ENCODE results near the gene LRP1B.

LRP1B gene

DNA sequence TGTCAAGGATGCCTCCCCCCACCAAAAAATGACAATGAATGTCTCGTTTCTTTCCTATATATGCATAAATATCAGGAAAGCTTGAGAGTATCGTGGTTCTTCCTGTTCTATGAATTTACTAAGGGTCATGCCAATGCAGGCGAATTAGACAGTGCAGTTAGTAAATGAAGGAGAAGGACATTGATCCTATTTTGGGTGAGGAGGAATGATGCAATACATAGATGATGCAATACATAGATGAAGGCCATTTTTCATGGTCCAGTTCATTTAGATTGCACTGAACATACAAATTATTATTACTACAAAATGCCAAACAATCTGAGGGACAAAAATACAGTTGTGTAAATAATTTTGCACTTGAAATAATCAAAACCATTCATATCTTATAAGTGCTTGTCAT is 1265.0 kb downstream of the LRP1B start:
- no peak for DNase-seq

DNA sequence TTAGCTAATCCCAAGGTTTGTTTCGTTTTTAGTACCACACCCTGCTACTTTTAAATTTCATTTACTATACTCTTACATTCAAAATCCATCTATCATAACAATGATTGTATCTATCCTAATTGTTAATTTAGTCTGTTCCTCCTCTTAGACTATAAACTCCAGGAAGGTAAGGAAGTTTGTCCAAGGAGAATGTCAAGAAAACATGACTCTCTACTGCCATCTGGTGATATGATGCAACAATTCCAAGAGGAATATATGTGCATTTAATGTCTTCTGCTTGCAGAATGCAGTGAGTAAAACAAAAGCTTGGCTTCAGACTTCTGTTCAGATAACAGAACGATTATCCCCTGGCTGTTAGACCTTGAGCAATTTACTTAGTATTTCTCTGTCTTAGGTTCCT is 1267.1 kb downstream of the LRP1B start:
- no peak for DNase-seq

DNA sequence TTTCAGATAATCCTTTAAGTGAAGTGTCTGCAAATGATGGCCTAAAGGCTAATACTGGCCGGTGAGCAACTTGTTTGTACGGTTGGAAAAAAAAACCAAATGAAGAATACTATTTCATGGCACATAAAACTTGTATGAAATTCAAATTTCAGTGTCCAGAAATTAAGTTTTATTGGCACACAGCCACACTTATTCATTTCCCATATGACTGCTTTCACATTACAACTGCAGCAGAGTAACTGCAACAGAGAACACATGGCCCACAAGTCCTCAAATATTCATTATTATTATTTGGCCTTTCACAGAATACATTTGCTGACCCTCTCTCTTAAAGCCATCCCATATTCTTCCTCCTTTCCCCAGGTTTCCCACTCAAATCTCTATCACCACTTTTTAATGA is 1268.6 kb downstream of the LRP1B start:
- no peak for DNase-seq

DNA sequence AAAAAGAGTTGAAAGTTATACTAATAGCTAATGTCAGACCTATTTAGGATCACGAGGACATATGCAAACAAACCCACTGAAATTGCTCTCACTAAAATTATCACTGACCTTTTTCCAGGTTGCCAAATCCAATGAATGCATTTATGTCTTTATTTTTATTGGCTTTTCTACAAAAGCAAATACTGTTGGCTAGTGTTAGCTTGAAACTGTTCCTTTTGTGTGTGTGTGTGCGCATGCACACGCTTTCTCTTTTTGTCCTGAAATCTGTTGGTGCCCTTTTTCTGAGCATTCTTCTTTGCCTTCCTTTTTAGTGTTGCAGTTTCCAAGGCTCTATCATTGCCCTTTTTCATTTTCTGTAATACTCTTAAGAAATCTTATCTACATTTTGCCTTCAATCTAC is 1269.2 kb downstream of the LRP1B start:
- DNase-seq = no peak

DNA sequence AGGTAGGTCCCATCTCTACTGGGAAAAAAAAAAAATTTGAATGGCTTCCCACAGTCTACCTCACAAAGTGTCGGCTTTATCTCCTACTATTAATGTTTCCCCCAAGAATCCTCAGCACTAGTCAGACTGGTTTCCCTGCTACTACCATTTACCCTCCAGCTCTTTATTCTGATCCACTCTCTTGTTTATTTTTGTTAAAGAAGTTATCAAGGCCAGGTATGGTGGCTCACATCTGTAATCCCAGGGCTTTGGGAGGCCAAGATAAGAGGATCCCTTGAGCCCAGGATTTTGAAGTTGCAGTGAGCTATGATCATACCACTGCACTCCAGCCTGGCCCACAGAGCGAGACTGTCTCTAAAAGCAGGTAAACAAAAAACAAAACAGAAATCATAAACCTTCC is 1275.3 kb downstream of the LRP1B start:
- DNase-seq = no peak

DNA sequence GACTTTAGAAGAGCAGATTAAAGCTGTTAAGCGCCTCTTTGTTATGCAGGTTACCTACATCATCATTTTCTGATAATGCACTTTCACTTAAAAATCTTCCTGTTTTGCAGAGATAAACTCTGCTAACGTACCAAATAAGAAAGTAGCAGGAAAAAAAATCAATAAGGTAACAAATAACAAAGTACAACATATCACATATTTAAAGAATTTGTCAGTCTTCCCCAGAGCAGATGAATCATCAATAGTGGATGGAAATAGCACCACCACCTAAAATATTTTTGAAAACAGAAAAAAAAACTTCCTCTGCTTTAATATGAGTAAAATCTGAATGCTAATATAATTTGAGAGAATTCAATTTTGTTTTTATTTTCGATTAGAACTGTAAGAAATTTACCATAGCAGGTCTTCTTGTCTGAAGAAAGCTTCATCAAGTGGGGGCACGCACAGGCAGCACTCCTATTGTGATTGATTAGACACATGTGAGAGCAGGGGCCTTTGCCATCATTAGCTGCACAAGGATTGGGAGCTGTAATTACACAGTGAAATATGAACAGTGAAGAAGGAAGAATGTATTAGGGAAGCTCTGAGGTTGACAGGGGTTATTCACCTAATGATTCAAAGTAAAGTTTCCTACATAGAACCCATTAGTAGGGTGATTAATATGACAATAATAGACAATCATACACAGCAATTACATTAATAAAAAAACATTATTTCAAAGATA is 1279.4 kb downstream of the LRP1B start:
- no peak for DNase-seq

DNA sequence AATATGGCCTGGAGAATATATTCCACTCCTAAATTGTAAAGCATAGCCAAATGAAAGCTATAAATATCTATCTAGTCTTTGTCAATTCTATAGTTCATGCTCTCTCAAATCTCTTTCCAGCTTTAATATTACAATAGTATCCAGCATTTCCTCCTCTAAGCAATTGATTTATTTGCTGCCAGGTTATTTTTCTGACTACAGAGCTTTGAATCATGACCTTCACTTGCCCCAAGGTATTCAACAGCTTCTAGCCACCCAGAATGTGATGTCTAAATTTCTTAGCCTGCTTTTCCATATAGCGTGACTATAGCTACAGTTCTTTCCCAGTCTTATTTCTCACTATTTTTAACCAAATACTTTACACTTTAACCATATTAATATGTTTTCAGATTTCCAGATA is 1287.6 kb downstream of the LRP1B start:
- no peak for DNase-seq

DNA sequence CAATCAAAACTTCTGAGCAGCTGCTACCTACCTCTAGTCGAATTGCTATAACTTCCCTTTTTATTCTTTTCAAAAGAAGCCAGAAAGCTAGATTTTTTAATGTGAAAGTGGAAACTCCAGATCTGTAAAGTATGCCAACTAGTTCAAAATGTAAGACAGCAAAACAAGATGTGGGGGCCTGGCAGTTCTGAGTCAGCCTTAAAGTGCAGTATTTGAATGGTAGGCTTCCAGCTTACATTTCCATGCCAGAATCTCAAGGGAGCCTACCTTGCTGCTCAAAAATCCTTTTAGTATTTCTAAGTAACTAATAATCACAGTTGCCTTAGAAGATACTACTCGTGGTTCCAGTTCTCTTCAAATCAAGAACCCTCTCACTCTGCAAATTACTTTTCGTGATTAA is 1288.7 kb downstream of the LRP1B start:
- DNase-seq = no peak

DNA sequence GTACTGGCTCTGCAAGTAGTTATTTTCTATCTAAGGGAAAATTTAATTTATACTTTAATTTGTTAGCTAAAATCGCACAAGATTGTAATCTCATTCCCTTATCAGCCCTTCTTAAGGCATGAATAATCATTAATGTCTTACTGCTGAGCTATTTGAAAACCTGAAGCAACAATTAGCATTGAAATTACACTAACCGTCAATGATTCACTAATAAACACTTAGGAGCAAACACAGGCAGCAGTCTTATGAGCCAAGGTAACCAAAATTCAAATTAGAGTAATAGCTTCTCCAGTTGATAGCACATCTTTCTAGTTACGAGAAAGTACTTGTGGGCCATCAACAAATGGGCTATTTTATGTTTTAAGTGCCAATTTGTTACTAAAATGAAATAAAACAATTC is 1289.7 kb downstream of the LRP1B start:
- DNase-seq = no peak

DNA sequence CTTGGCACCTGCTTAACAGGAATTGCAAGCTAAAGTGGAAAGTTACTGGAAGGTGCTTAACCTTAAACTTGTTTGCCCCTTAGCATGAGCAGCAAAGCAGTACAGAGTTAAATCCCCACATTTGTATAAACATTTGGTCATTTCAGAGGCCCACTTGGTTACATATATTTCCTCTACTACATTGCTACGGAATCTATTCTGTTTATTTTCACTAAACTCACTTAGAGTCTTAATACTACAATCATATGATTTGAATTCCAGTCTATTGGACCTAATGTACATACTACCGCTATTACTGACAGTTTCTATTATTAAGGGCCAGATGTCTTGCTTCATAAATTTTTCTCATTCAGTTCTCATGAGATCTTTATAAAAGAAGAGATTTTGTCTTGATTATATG is 1294.0 kb downstream of the LRP1B start:
- no peak for DNase-seq

DNA sequence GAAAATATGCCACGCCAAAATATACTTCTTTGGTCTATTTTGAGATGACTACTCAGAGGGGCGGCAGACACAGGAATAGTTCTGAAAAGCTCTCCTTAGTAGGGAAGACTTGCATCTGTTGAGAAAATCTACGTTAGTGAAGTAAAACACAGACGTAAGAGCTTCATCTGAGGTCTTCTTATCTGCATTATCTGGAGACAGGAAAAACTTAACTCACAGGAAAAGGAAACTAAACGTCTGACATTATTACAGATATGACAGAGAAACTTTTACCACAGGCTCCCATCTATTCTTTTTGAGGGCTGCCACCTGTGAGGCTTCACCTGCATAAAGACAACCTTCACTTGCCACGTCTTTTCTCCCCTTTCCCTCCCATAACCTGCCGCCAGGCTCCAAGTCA is 1295.7 kb downstream of the LRP1B start:
- DNase-seq = no peak

DNA sequence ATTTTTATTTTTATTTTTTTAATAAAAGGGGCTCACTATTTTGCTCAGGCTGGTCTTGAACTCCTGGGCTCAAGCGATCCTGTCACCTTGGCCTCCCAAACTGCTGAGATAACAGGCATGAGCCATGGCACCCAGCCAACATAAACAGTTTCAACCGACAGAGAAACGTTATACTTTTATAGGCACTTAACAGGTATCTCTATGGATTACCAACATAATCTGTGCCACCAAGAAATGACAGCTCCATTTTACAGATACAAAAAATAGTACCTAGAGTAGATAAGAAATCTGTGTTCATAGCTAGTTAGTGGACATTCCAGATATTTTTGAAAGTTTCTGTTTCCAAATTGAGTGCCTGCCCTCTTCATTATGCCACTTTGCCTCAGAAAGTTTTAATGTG is 1316.7 kb downstream of the LRP1B start:
- no peak for DNase-seq

DNA sequence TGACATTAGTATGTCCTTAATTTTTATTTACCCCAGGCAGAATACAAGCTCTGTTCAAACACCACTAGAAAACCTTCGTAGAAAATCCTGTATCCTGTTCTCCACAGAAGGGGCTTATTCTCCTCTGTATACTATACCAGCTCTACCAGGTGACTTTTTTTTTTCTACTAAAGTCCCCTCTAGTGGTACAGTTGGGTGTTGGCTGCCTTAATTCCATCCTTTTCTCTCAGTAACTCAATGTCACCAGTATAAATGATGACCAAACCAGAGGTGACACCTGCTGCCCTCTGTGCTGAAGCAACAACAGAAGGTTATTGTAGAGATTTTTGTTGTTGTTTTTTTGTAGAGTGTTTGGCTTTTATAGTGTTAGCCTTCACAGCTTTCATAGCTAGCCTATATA is 1322.0 kb downstream of the LRP1B start:
- DNase-seq = no peak

DNA sequence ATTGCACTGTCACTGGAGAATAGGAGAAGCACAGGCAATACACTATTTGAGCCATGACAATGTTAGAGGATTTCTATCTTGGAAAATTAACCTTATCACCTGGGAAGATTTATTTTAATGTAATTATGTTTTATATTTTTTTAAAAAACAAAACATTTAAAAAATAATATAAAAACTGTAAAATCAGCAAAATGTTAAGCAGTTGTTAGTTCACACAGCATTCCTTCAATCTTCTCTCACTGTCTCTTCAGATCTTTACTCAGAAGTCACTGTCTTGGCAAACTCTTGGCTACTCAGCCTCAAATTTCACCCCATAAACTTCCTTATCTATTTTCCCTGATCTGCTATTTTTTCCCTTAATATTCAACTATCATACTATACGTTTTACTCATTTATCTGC is 1322.6 kb downstream of the LRP1B start:
- no peak for DNase-seq

DNA sequence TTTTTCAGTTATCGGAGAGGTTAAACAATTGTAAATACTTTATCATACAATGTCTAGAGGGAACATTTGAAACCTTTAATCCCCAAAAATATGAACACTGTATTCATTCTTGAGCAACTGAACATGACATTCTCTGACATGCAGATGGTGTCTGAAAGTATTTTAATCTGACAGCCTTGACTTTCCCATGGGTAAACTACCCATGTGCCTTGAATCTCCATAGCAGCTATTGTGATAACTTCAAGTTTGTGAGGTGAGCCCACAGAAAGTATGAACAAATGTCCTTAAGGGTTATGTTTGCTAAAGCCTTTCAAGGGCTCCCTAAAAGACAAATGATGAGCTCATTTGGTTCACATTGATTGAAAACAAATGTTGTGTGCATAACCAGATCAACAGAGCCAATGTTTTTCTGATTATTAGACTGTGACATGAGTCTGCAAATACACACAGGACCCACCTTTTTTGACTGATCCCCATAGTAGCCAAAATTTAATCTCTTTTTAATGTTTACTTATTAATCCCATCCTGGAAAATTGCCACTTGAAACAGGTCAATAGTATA is 1326.0 kb downstream of the LRP1B start:
- DNase-seq = no peak

DNA sequence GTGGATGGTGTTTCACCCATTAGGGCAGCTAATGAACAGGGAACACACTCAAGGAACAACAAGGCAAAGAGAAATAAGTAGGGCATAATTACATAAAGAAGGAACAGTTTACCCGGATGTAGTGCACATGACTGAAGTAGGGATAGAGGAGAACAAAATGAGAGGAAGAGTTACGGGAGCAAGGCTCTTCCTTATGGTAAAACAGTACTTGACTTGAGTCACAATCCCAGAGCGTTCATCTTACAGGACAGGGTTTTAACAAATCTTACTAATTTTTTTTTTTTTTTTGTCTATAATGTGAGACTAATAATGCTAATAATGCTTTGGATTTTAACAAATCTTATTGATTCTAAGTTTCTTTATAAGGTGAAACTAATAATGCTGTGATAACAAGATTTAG is 1329.5 kb downstream of the LRP1B start:
- DNase-seq = no peak

DNA sequence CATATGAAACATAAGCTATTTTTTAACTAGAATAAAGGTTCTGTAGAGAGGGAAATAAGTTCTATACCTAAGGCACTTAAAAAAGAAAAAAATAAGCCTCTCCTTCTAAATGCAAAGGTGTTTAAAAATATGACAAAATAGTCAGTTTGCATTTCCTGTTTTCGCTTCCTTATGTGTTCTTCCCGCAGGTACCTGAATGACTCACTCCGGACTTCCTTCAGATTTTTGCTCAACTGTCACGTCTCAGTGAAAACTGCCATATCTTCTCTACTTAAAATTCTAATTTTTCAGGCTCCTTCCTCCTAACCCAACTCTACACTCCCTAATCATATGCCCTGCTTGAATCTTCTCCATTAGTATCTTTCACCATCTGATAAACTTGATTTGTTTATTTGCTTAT is 1333.1 kb downstream of the LRP1B start:
- DNase-seq = no peak

DNA sequence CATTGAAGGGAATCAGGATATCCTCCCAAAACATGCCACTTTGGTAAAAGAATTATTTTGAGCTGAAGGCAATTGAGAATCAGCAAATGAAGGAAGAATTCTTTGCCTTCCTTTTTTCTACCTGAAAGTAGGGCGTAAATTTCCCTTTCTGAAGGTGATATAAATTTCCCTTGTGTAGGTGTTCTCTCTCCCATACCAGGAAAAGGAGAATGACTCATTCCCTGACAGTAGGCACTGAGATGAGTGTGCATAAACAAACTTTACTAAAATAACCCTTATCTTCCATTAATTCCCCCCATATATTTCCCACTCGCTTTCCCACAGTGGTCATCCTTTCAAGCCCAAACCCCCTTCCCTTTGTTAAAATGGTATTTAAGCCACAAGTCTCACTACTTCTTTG is 1339.0 kb downstream of the LRP1B start:
- DNase-seq = no peak

DNA sequence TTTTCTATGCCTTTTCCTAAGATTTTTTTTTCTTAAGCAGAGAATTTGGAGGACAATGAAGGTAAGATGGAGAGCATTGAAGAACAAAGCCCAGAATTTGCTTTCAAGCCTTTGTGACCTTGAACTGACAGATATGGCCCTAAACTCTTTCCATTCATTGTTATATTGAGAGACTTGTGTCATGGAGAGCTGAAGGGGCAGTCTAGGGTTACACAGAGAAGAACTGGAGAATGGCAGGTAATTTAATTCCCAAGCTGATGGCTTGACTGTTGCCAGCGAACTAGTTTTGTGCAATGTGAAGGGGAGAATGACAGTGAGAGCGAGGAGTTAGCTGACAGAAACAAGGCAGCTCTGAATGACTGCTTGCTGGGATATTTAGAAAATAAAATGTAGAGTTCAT is 1344.2 kb downstream of the LRP1B start:
- DNase-seq = no peak

DNA sequence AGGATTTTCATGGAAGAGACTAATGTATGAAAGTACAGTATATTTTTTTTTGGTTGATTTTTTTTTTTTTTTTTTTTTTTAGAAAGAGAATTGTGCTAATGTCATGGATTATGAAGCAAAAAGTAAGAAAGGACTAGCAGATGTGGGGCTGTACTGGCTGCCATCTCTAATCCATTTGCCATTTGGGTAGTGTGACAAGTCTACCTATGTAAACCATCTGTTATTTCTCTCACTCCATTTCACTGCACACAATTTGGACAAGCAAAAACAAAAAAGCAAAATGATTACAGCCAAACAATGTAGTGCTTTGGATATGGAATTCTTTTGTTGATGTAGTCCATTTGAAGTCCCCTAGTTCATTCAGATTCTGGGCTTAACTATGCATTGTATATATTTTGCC is 1355.4 kb downstream of the LRP1B start:
- DNase-seq = no peak

DNA sequence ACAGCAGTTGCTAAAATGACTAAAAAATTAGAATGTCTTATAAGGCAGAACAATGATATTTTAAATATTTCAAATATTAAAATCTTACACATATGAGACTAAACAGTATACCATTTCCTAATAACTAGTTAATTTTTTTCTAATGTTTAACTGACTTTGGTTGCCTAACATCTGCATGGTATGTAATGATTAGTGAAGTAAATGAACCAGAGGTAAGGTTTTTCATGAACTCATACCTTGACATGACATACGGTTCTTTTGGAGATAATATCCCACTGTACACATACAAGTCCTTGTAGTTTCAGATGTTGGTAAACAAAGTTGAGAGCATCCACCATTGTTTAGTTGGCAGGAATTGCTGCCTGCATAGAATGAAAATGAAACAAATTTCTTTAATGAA is 1360.2 kb downstream of the LRP1B start:
- no peak for DNase-seq

DNA sequence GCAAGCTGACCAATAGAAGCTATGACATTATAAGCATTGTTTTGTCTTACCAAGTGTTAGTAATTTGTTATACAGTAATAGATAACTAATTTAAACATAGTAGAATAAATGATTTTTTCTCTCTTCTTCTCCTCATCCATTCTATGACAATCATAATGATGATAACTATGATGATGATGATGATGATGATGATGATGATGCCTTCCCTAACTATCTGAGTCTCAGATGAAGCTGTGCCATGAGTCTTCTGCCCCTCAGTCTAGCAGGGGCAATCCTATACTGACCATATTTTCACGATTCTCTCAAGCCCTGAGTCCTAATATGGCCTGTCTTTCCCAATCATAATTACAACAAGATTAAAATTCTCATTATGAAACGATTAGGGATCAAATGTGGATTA is 1369.0 kb downstream of the LRP1B start:
- no peak for DNase-seq

DNA sequence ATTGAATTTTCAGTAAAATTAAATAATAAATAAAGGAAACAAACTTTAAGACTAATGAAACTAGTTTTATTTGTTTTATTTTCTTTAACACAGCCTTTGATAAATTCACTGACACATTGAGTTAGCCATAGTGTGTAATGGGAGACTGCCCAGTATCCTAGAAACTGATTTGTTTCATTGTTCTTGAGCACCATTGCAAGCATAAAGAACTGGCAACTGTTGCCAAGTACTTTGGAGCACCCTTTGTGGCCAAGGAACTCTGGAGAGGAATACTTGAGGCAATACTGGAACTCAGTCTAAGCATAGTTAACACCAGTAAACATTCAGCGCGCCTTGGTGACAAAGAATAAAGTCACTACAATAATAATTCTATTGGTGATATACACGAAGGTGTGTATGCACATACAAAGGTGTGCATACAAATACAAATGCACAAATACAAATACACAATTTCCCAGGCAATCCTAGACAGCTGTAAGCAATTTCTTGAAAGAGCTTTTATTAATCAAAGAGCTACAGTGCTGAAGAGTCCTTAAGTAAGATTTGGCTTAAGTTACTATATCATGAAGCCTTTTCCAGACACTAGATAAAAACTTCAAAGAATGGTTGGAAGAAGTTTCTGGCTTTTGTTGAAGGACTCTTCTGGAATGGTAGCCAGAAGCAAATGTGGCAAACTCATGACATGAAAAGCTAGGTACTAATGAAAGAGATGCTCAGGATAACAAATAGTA is 1371.2 kb downstream of the LRP1B start:
- no peak for DNase-seq

DNA sequence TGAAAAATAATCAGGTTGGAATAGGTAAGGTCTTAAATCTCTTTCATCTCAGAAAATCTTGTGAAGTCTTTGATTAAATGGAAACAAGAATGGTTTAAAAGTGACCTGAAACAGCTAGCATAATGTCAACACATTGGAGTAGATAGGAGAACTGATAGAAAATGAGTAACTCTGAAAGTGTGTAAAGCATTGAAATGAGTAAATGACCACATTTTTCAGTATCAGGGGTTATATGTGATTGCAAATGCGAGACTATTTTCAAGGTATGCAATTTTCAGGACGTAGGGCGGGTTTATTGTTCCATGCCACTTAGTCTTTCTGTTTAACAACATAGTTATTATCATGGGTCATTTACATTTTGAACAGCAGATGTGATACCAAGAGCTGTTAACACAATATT is 1383.2 kb downstream of the LRP1B start:
- DNase-seq = no peak

DNA sequence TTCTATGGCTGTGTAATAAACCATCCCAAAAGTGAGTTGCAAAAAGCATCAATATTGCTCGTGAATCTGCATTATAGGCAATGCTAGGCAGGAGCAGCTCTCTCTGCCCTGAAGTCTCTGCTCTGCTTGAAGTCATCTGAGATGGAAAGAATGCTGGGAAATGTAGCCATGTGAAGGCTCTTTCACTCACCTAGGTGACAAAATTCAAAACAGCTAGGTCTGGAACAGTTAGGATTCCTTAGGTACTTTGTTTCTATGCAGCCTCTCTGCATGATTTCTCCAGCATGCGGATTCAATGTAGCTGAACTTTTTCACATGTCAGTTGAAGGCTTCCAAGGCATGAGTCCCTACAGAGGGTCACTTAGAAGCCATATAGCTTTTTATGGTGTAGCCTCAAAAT is 1383.7 kb downstream of the LRP1B start:
- no peak for DNase-seq

Data from activated CD4-positive, alpha-beta T cell treated with anti-CD3 and anti-CD28 coated beads, Interleukin-2, amount 50 U/mL, for 1 hour (primary cell).